H1 (cell line): ENCODE results near the gene ST6GALNAC3. TPM values are rescaled to one million over a fixed set of nuclear protein-coding genes. Genes with fewer than 3 reads are reported as not detected.
"Not testable (repeated sequence)": the region's sequence is repeated elsewhere in the genome, so short reads cannot be mapped to it uniquely, and the experiment has no call there.

Experiments used
- CTCF ChIA-PET: fragments of 300-600 bp; sonication (Branson Sonifier 250); formaldehyde crosslinking; loops from one replicate; lab custom pipeline; 2021; ENCODE audit not compliant: partially characterized antibody; lab: Charles Lee
- POLR2A ChIA-PET: fragments of 300-600 bp; sonication (Branson Sonifier 250); formaldehyde crosslinking; loops from one replicate; lab custom pipeline; 2021; ENCODE audit warnings: inconsistent platforms; ENCODE audit not compliant: partially characterized antibody; lab: Charles Lee
- DNase-seq, 2 experiments: peaks; one replicate each; pipeline versions ENCODE4 v3.0.0 to v3.0.0-alpha.2; 2010 to 2022; ENCODE audit warnings: low spot score in 2 of 2, low read depth in 1 of 2, mixed read lengths in 1 of 2
- FAIRE-seq: peaks from 2 replicates; lab custom pipeline; 2011; peaks lifted over from hg19 to GRCh38; lab: Jason Lieb, UNC
- H2AFZ ChIP-seq: 2 replicates; pipeline ENCODE4 v1.8.1; 2012; ENCODE audit warnings: low read length, inconsistent platforms
- H2AK5ac ChIP-seq: 2 replicates; pipeline ENCODE4 v1.6.1; 2013; ENCODE audit warnings: low read depth, low read length
- H2BK120ac ChIP-seq: replicated peaks from 2 replicates; pipeline ENCODE3; 2013; ENCODE audit warnings: low read depth, low read length, inconsistent platforms
- H2BK12ac ChIP-seq: 2 replicates; pipeline ENCODE4 v1.6.1; 2013; ENCODE audit warnings: low read depth, low read length
- H2BK15ac ChIP-seq: 2 replicates; pipeline ENCODE4 v1.6.1; 2013; ENCODE audit warnings: low read length
- H2BK20ac ChIP-seq: 2 replicates; pipeline ENCODE4 v1.6.1; 2013; ENCODE audit warnings: low read length
- H2BK5ac ChIP-seq: 2 replicates; pipeline ENCODE4 v1.6.1; 2013; ENCODE audit warnings: low read depth, low read length
- H3K14ac ChIP-seq: 2 replicates; pipeline ENCODE4 v1.6.1; 2013; ENCODE audit warnings: inconsistent platforms; ENCODE audit not compliant: insufficient read length
- H3K18ac ChIP-seq: 2 replicates; pipeline ENCODE4 v1.6.1; 2013; ENCODE audit warnings: low read length; ENCODE audit errors: extremely low read depth
- H3K23ac ChIP-seq: 2 replicates; pipeline ENCODE4 v1.6.1; 2013; ENCODE audit warnings: inconsistent platforms; ENCODE audit not compliant: insufficient read length
- H3K23me2 ChIP-seq: 2 replicates; pipeline ENCODE4 v1.6.1; 2013; ENCODE audit warnings: low read depth, low read length
- H3K27ac ChIP-seq: 2 replicates; pipeline ENCODE4 v1.6.1; 2011; ENCODE audit warnings: low read depth, low read length, inconsistent platforms
- H3K27me3 ChIP-seq, 4 experiments: replicated peaks in 1 of 4; 1 replicate in 1 of 4; 2 replicates in 3 of 4; pipeline versions ENCODE4 v1.6.1 to v1.8.1; 2011 to 2013; ENCODE audit warnings: low read length in 3 of 4, mild to moderate bottlenecking in 3 of 4, inconsistent platforms in 2 of 4, mixed read lengths in 2 of 4, moderate library complexity in 1 of 4; ENCODE audit not compliant: control insufficient read depth in 3 of 4, insufficient read depth in 3 of 4; ENCODE audit errors: extremely low read depth in 1 of 4
- H3K36me3 ChIP-seq, 4 experiments: 2 replicates each; pipeline versions ENCODE4 v1.6.1 to v1.8.1; 2011 to 2013; ENCODE audit warnings: mild to moderate bottlenecking in 4 of 4, low read length in 3 of 4, moderate library complexity in 2 of 4, control low read depth in 1 of 4, inconsistent platforms in 1 of 4; ENCODE audit not compliant: insufficient read depth in 4 of 4, control insufficient read depth in 2 of 4
- H3K4ac ChIP-seq: replicated peaks from 2 replicates; pipeline ENCODE3; 2013; ENCODE audit warnings: low read length, low read depth, mixed read lengths, inconsistent platforms; ENCODE audit not compliant: insufficient read length
- H3K4me1 ChIP-seq, 4 experiments: replicated peaks in 1 of 4; 1 replicate in 1 of 4; 2 replicates in 3 of 4; pipeline versions ENCODE4 v1.6.1 to v1.8.1; 2011 to 2013; ENCODE audit warnings: low read length in 3 of 4, inconsistent platforms in 2 of 4, mixed read lengths in 1 of 4; ENCODE audit not compliant: insufficient read depth in 4 of 4, control insufficient read depth in 3 of 4
- H3K4me2 ChIP-seq, 2 experiments: 2 replicates each; pipeline versions ENCODE4 v1.6.1 to v1.8.1; 2011 to 2013; ENCODE audit warnings: low read depth in 2 of 2, low read length in 2 of 2, control low read depth in 1 of 2, inconsistent platforms in 1 of 2, mild to moderate bottlenecking in 1 of 2; ENCODE audit not compliant: insufficient read depth in 1 of 2
- H3K4me3 ChIP-seq, 4 experiments: fragments of 200-600, 300-600 bp in 1 of 4; sonication (generic), shearing (Covaris generic), sonication (Bioruptor Twin) in 1 of 4; 2 replicates each; pipeline versions ENCODE4 v1.5.1 to v1.8.1; 2011 to 2016; ENCODE audit warnings: low read length in 4 of 4, low read depth in 3 of 4, control low read depth in 2 of 4, inconsistent platforms in 2 of 4, mild to moderate bottlenecking in 2 of 4, mixed read lengths in 1 of 4, moderate library complexity in 1 of 4; ENCODE audit not compliant: insufficient read depth in 2 of 4; ENCODE audit errors: extremely low read depth in 1 of 4
- H3K56ac ChIP-seq: replicated peaks from 2 replicates; pipeline ENCODE3; 2013; ENCODE audit warnings: low read depth, mild to moderate bottlenecking, mixed read lengths, low read length, inconsistent platforms; ENCODE audit not compliant: insufficient read length
- H3K79me1 ChIP-seq: 2 replicates; pipeline ENCODE4 v1.6.1; 2013; ENCODE audit warnings: low read depth, low read length, control low read depth
- H3K79me2 ChIP-seq, 2 experiments: 2 replicates each; pipeline versions ENCODE4 v1.6.1 to v1.8.1; 2012 to 2013; ENCODE audit warnings: low read length in 2 of 2, mild to moderate bottlenecking in 2 of 2, inconsistent platforms in 1 of 2; ENCODE audit not compliant: insufficient read depth in 2 of 2, control insufficient read depth in 1 of 2
- H3K9ac ChIP-seq, 4 experiments: replicated peaks in 1 of 4; 1 replicate in 1 of 4; 2 replicates in 3 of 4; pipeline versions ENCODE4 v1.6.1 to v1.8.1; 2011 to 2013; ENCODE audit warnings: low read depth in 3 of 4, low read length in 3 of 4, control low read depth in 2 of 4, mild to moderate bottlenecking in 2 of 4, moderate library complexity in 2 of 4, inconsistent platforms in 1 of 4; ENCODE audit errors: extremely low read depth in 1 of 4
- H3K9me3 ChIP-seq, 2 experiments: 2 replicates each; pipeline versions ENCODE4 v1.6.1 to v1.8.1; 2012 to 2013; ENCODE audit warnings: mild to moderate bottlenecking in 2 of 2, moderate library complexity in 2 of 2, control low read depth in 1 of 2, inconsistent platforms in 1 of 2, low read depth in 1 of 2, low read length in 1 of 2, mixed read lengths in 1 of 2; ENCODE audit not compliant: insufficient read depth in 2 of 2
- H4K20me1 ChIP-seq, 2 experiments: replicated peaks in 1 of 2; 2 replicates each; pipeline versions ENCODE3 to v1.8.1; 2011 to 2013; ENCODE audit warnings: inconsistent platforms in 2 of 2, low read length in 2 of 2, mild to moderate bottlenecking in 1 of 2; ENCODE audit not compliant: insufficient read depth in 2 of 2, control insufficient read depth in 1 of 2
- H4K5ac ChIP-seq: 2 replicates; pipeline ENCODE4 v1.6.1; 2013; ENCODE audit warnings: low read length, low read depth, mixed read lengths, inconsistent platforms; ENCODE audit not compliant: insufficient read length
- H4K8ac ChIP-seq: 2 replicates; pipeline ENCODE4 v1.8.0; 2013; ENCODE audit warnings: mild to moderate bottlenecking, moderate library complexity, low read length, inconsistent platforms; ENCODE audit not compliant: insufficient read depth; ENCODE audit errors: extremely low read depth
- H4K91ac ChIP-seq: replicated peaks from 2 replicates; pipeline ENCODE3; 2013; ENCODE audit warnings: low read length, mixed read lengths, inconsistent platforms; ENCODE audit not compliant: insufficient read length
- WGBS, 2 experiments: shearing (Covaris generic) in 1 of 2; methylation state at CpG; one replicate each; pipeline versions ENCODE4 v1.1.6 to v1.1.7; 2013 to 2015; ENCODE audit warnings: low lambda C conversion rate in 2 of 2, mixed read lengths in 2 of 2, inconsistent platforms in 1 of 2, low coverage in 1 of 2, missing lambda C conversion rate in 1 of 2; ENCODE audit not compliant: insufficient replicate concordance in 2 of 2, insufficient coverage in 1 of 2, insufficient read length in 1 of 2; ENCODE audit errors: extremely low coverage in 1 of 2, missing lambda C conversion rate in 1 of 2; 5-methylcytosine and 5-hydroxymethylcytosine counted together
- polyA plus RNA-seq, 7 experiments: library from polyadenylated mRNA; depleted of rRNA in 3 of 7; stranded (reverse) in 5 of 7; unstranded in 2 of 7; fragments of >200 nt in 5 of 7; fragments of 200-250 nt in 2 of 7; gene quantifications; 1 replicate in 5 of 7; 2 replicates in 1 of 7; 4 replicates in 1 of 7; pipeline versions ENCODE4 v1.2.1 to v1.2.3, GENCODE V29; 2011 to 2013; ENCODE audit warnings: missing spikeins in 2 of 7, mixed read lengths in 2 of 7
- total RNA-seq: library from RNA; stranded (reverse); fragmentation: NEBNext Ultra II Directional; extraction: Animal tissue kit (Norgen Biotek cat#: 25700); gene quantifications from 2 replicates; pipeline ENCODE4 v1.2.1, GENCODE V29; 2021

The ST6GALNAC3 gene
- total and polyA plus RNA-seq, 2 of the 8 experiments (the other 6 are each of a cell fraction or from before 2014, with no cell fraction given): 4.9 to 19.0 TPM

DNA sequence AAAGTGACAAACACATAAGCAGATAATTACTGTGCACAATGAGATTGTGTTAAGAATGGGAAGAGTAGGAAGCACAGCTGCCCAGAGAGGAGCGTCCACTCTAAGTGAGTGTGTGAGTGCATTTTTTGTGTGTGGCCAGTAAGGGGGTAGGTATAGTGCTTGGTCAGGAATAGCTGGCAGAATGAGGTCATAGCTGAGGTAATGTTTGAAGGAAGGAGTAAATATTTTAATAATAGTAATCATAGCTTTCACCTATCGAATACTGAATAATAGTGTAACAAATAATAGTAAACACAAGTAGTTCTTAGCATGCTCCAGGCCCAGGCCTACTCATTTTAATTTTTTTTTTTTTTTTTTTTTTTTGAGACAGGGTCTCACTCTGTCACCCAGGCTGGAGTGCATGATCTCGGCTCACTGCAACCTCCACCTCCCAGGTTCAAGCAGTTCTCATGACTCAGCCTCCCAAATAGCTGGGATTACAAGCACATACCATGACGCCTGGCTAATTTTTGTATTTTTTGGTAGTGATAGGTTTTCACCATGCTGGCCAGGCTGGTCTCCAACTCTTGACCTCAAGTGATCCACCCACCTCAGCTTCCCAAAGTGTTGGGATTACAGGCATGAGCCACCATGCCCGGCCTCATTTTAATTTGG lies 49.0 kb downstream of the ST6GALNAC3 start:
- H3K23ac ChIP-seq, FAIRE-seq, H2BK15ac ChIP-seq, H2BK120ac ChIP-seq, H3K14ac ChIP-seq, H4K8ac ChIP-seq, H3K4me3 ChIP-seq, H3K18ac ChIP-seq, H2BK5ac ChIP-seq, H3K56ac ChIP-seq, H3K23me2 ChIP-seq, DNase-seq, H4K5ac ChIP-seq, H4K20me1 ChIP-seq, H2BK12ac ChIP-seq, H3K9me3 ChIP-seq, H3K36me3 ChIP-seq, H2AFZ ChIP-seq, POLR2A ChIA-PET, H3K27me3 ChIP-seq, H3K27ac ChIP-seq, H2AK5ac ChIP-seq, H3K79me1 ChIP-seq, H3K4ac ChIP-seq, H3K4me2 ChIP-seq, H3K79me2 ChIP-seq, H3K4me1 ChIP-seq, H2BK20ac ChIP-seq, H3K9ac ChIP-seq, H4K91ac ChIP-seq: not testable (repeated sequence)
- CTCF ChIA-PET: interaction anchor here (0.9 to 2.0 kb wide), 4 partner anchors 9 to 779 kb away, joined by 3 to 6 read pairs (median 3); no protein-coding TSS in a partner anchor
- 90% methylated on average over 5 of the region's 5 CpGs; no CpG with 5 or more reads in 1 of the 2 experiments for WGBS, 2 experiments
